Measurements from ENCODE around the gene TMEM255B.
A peak's percentile ranks its signal among the peaks of the same experiment; 100 is the strongest.

Gene TMEM255B

DNA sequence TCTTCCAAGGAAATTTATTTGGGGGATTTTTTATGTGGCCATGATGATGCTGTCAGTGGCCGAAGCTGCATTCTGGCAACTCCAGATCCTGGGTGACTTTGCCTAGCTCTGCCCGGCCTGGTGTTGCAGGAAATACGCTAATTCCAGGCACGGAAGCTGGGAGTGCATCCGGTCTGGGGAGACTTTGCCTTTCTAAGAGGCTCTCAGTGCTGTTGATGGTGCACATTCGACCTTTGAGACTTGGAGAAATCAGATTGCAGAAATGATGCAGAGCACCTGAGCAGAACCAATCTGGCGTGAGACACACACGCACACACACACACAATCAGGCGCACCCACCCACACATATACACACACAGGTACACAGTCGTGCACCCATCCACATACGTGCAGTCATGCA, 5.9 kb upstream of the TMEM255B start:
- no peak overlapping the region for H3K56ac ChIP-seq (ENCODE audit: low read length)
- no peak overlapping the region for H3K4me2 ChIP-seq (ENCODE audit: low read length)
- no peak overlapping the region for H4K8ac ChIP-seq (ENCODE audit: low read depth, low read length)

GRCh38 chr13:113754242-113754641, 4.8 kb upstream of the TMEM255B start:
- no peaks in the 10 kb centered on the region for H3K79me1 ChIP-seq (ENCODE audit: low read length)
- no peaks in the 10 kb centered on the region for H3K4me1 ChIP-seq (ENCODE audit: control insufficient read depth, low read depth, low read length)
- H2BK5ac ChIP-seq (ENCODE audit: low read length), result no peak overlapping the region
- H3K27ac ChIP-seq (ENCODE audit: low read depth, low read length), result no peak overlapping the region
- no peak overlapping the region for H3K4me2 ChIP-seq (ENCODE audit: low read length)
- no peak for DNase-seq
- no peaks in the 10 kb centered on the region for H3K79me2 ChIP-seq (ENCODE audit: control insufficient read depth, insufficient read depth, low read length)
- H3K27me3 ChIP-seq (ENCODE audit: insufficient read depth, low read length, poor library complexity), result peaks cover 5% of the 10 kb centered on the region
- H2AK5ac ChIP-seq (ENCODE audit: low read length), result no peak overlapping the region
- no peak overlapping the region for H3K18ac ChIP-seq (ENCODE audit: low read length)
- no peak overlapping the region for H3K23ac ChIP-seq (ENCODE audit: low read length)
- H2BK15ac ChIP-seq (replicated peaks; ENCODE audit: low read depth), result no peak overlapping the region
- H3K56ac ChIP-seq (ENCODE audit: low read length), result no peak overlapping the region
- H4K5ac ChIP-seq (ENCODE audit: low read length), result no peak overlapping the region
- no peaks in the 10 kb centered on the region for H3K36me3 ChIP-seq (ENCODE audit: control insufficient read depth, insufficient read depth, low read length)
- no CpG with 5 or more reads among the region's 7 CpGs for WGBS (ENCODE audit: extremely low coverage, insufficient coverage, low lambda C conversion rate)
- H4K8ac ChIP-seq (ENCODE audit: low read depth, low read length), result no peak overlapping the region
- no peak overlapping the region for H3K4me3 ChIP-seq (ENCODE audit: low read length)
- no peak overlapping the region for H2BK120ac ChIP-seq (ENCODE audit: low read depth, low read length)
- no peak overlapping the region for H3K4ac ChIP-seq (ENCODE audit: low read depth, low read length)
- no peak overlapping the region for H3K9ac ChIP-seq (ENCODE audit: low read length)

More for the DNA sequence above, 5.9 kb upstream of the TMEM255B start:
- Histone ChIP-seq H2BK5ac (ENCODE audit: low read length) (no peak overlapping the region), H2BK15ac (replicated peaks; ENCODE audit: low read depth) (no peak overlapping the region), H3K36me3 (ENCODE audit: control insufficient read depth, insufficient read depth, low read length) (no peaks in the 10 kb centered on the region), H3K27ac (ENCODE audit: low read depth, low read length) (no peak overlapping the region), H4K5ac (ENCODE audit: low read length) (no peak overlapping the region), H2AK5ac (ENCODE audit: low read length) (no peak overlapping the region), H3K27me3 (ENCODE audit: insufficient read depth, low read length, poor library complexity) (peaks cover 2% of the 10 kb centered on the region), H3K4me3 (ENCODE audit: low read length) (no peak overlapping the region), H2BK120ac (ENCODE audit: low read depth, low read length) (no peak overlapping the region), H3K9ac (ENCODE audit: low read length) (no peak overlapping the region), H3K79me2 (ENCODE audit: control insufficient read depth, insufficient read depth, low read length) (no peaks in the 10 kb centered on the region), H3K23ac (ENCODE audit: low read length) (no peak overlapping the region), H3K4ac (ENCODE audit: low read depth, low read length) (no peak overlapping the region), H3K4me1 (ENCODE audit: control insufficient read depth, low read depth, low read length) (no peaks in the 10 kb centered on the region), H3K18ac (ENCODE audit: low read length) (no peak overlapping the region), H3K79me1 (ENCODE audit: low read length) (no peaks in the 10 kb centered on the region)
- no peak for DNase-seq
- WGBS (ENCODE audit: extremely low coverage, insufficient coverage, low lambda C conversion rate), result no CpG with 5 or more reads among the region's 11 CpGs

DNA sequence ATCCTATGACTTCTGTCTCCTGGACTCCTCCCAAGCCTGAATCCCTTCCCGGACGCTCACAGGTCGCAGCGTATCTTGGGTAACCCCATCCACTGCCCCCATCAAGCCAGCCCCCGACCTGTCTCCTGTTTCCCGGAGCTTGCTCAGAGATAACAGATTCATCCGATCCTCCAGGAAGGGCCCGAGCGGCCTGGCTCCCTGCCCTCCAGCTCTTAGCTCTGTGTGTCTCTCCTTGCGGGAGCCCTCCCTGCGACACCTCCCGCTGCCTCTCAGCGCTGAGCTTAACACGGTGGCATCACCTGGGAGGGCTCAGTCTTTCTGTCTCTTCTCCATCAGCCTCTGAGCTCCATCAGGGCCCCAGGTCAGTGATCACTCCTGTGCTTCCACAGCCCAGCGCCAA, 4.3 kb upstream of the TMEM255B start:
- H4K8ac ChIP-seq (ENCODE audit: low read depth, low read length), result no peak overlapping the region
- H3K4ac ChIP-seq (ENCODE audit: low read depth, low read length), result no peak overlapping the region
- WGBS (ENCODE audit: extremely low coverage, insufficient coverage, low lambda C conversion rate), result no CpG with 5 or more reads among the region's 15 CpGs
- H3K4me2 ChIP-seq (ENCODE audit: low read length), result no peak overlapping the region
- H3K4me1 ChIP-seq (ENCODE audit: control insufficient read depth, low read depth, low read length), result no peaks in the 10 kb centered on the region
- H3K9ac ChIP-seq (ENCODE audit: low read length), result no peak overlapping the region
- H2AK5ac ChIP-seq (ENCODE audit: low read length), result no peak overlapping the region
- H4K5ac ChIP-seq (ENCODE audit: low read length), result no peak overlapping the region
- no peaks in the 10 kb centered on the region for H3K79me1 ChIP-seq (ENCODE audit: low read length)
- H3K27me3 ChIP-seq (ENCODE audit: insufficient read depth, low read length, poor library complexity), result peaks cover 9% of the 10 kb centered on the region
- no peak overlapping the region for H3K56ac ChIP-seq (ENCODE audit: low read length)
- DNase-seq, result no peak
- H3K27ac ChIP-seq (ENCODE audit: low read depth, low read length), result no peak overlapping the region
- no peaks in the 10 kb centered on the region for H3K79me2 ChIP-seq (ENCODE audit: control insufficient read depth, insufficient read depth, low read length)
- no peak overlapping the region for H3K18ac ChIP-seq (ENCODE audit: low read length)
- H3K23ac ChIP-seq (ENCODE audit: low read length), result no peak overlapping the region
- no peak overlapping the region for H2BK5ac ChIP-seq (ENCODE audit: low read length)
- no peaks in the 10 kb centered on the region for H3K36me3 ChIP-seq (ENCODE audit: control insufficient read depth, insufficient read depth, low read length)
- no peak overlapping the region for H3K4me3 ChIP-seq (ENCODE audit: low read length)
- H2BK120ac ChIP-seq (ENCODE audit: low read depth, low read length), result no peak overlapping the region
- H2BK15ac ChIP-seq (replicated peaks; ENCODE audit: low read depth), result no peak overlapping the region

DNA sequence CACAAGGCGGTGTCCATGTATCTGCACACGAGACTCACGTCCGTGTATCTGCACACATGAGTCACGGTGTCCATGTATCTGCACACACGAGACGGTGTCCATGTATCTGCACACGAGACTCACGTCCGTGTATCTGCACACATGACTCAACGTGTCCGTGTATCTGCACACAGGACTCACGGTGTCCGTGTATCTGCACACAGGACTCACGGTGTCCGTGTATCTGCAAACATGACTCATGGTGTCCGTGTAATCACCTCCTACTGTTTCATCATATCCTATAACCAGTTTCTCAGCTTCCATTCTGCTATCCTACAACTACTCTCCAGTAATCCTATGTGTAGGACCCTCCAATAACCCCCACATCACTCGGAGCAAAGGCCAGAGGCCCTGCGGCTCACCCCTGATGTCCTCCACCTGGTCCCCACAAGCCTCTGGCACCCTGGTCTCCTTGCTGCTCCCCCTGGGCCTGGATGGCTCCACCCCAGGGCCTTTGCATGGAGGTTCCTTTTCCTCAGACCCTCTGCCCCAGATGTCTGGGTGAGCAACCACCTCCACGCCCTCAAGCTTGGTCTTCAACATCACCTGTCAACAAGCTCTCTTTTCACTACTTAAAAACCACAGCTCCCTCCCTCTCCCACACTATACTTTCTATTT, 2.5 kb upstream of the TMEM255B start:
- WGBS (ENCODE audit: extremely low coverage, insufficient coverage, low lambda C conversion rate), result no CpG with 5 or more reads among the region's 20 CpGs
- DNase-seq, result no peak
- no peak overlapping the region for H2BK120ac ChIP-seq (ENCODE audit: low read depth, low read length)

GRCh38 chr13:113759525-113760137, 605 bp downstream of the TMEM255B start:
- no CpG with 5 or more reads among the region's 26 CpGs for WGBS (ENCODE audit: extremely low coverage, insufficient coverage, low lambda C conversion rate)
- no peaks in the 10 kb centered on the region for H3K4me1 ChIP-seq (ENCODE audit: control insufficient read depth, low read depth, low read length)
- H4K5ac ChIP-seq (ENCODE audit: low read length), result no peak overlapping the region
- peaks cover 14% of the 10 kb centered on the region for H3K27me3 ChIP-seq (ENCODE audit: insufficient read depth, low read length, poor library complexity)
- no peaks in the 10 kb centered on the region for H3K79me2 ChIP-seq (ENCODE audit: control insufficient read depth, insufficient read depth, low read length)
- H3K79me1 ChIP-seq (ENCODE audit: low read length), result no peaks in the 10 kb centered on the region
- H3K36me3 ChIP-seq (ENCODE audit: control insufficient read depth, insufficient read depth, low read length), result no peaks in the 10 kb centered on the region
- H3K9ac ChIP-seq (ENCODE audit: low read length), result peak overlapping the region; percentile 31
- no peak overlapping the region for H3K18ac ChIP-seq (ENCODE audit: low read length)
- peak; percentile 18 for DNase-seq
- no peak overlapping the region for H3K4ac ChIP-seq (ENCODE audit: low read depth, low read length)
- no peak overlapping the region for H2BK15ac ChIP-seq (replicated peaks; ENCODE audit: low read depth)
- no peak overlapping the region for H2BK5ac ChIP-seq (ENCODE audit: low read length)
- peak overlapping the region; percentile 83 for H3K4me2 ChIP-seq (ENCODE audit: low read length)
- H3K23ac ChIP-seq (ENCODE audit: low read length), result no peak overlapping the region
- peak overlapping the region; percentile 41 for H3K4me3 ChIP-seq (ENCODE audit: low read length)
- no peak overlapping the region for H3K27ac ChIP-seq (ENCODE audit: low read depth, low read length)
- H2BK120ac ChIP-seq (ENCODE audit: low read depth, low read length), result no peak overlapping the region
- H4K8ac ChIP-seq (ENCODE audit: low read depth, low read length), result no peak overlapping the region
- peak overlapping the region; percentile 58 for H3K56ac ChIP-seq (ENCODE audit: low read length)
- no peak overlapping the region for H2AK5ac ChIP-seq (ENCODE audit: low read length)

More for the DNA sequence above, 2.5 kb upstream of the TMEM255B start:
- H2AK5ac ChIP-seq (ENCODE audit: low read length), result no peak overlapping the region
- H3K4me3 ChIP-seq (ENCODE audit: low read length), result no peak overlapping the region
- no peak overlapping the region for H4K8ac ChIP-seq (ENCODE audit: low read depth, low read length)
- H3K79me1 ChIP-seq (ENCODE audit: low read length), result no peaks in the 10 kb centered on the region
- no peak overlapping the region for H3K23ac ChIP-seq (ENCODE audit: low read length)
- no peak overlapping the region for H2BK5ac ChIP-seq (ENCODE audit: low read length)
- peaks cover 14% of the 10 kb centered on the region for H3K27me3 ChIP-seq (ENCODE audit: insufficient read depth, low read length, poor library complexity)
- no peak overlapping the region for H3K4me2 ChIP-seq (ENCODE audit: low read length)
- H3K79me2 ChIP-seq (ENCODE audit: control insufficient read depth, insufficient read depth, low read length), result no peaks in the 10 kb centered on the region
- no peak overlapping the region for H3K9ac ChIP-seq (ENCODE audit: low read length)
- no peak overlapping the region for H4K5ac ChIP-seq (ENCODE audit: low read length)
- no peaks in the 10 kb centered on the region for H3K4me1 ChIP-seq (ENCODE audit: control insufficient read depth, low read depth, low read length)
- H3K18ac ChIP-seq (ENCODE audit: low read length), result no peak overlapping the region
- H3K4ac ChIP-seq (ENCODE audit: low read depth, low read length), result no peak overlapping the region
- H2BK15ac ChIP-seq (replicated peaks; ENCODE audit: low read depth), result no peak overlapping the region
- H3K36me3 ChIP-seq (ENCODE audit: control insufficient read depth, insufficient read depth, low read length), result no peaks in the 10 kb centered on the region
- H3K56ac ChIP-seq (ENCODE audit: low read length), result no peak overlapping the region
- H3K27ac ChIP-seq (ENCODE audit: low read depth, low read length), result no peak overlapping the region
